ENCODE data around the gene LVRN. TPM values are rescaled to one million over a fixed set of nuclear protein-coding genes. Genes with fewer than 3 reads are reported as not detected.
"Not testable (repeated sequence)": the region's sequence is repeated elsewhere in the genome, so short reads cannot be mapped to it uniquely, and the experiment has no call there.

Gene LVRN, protein sequence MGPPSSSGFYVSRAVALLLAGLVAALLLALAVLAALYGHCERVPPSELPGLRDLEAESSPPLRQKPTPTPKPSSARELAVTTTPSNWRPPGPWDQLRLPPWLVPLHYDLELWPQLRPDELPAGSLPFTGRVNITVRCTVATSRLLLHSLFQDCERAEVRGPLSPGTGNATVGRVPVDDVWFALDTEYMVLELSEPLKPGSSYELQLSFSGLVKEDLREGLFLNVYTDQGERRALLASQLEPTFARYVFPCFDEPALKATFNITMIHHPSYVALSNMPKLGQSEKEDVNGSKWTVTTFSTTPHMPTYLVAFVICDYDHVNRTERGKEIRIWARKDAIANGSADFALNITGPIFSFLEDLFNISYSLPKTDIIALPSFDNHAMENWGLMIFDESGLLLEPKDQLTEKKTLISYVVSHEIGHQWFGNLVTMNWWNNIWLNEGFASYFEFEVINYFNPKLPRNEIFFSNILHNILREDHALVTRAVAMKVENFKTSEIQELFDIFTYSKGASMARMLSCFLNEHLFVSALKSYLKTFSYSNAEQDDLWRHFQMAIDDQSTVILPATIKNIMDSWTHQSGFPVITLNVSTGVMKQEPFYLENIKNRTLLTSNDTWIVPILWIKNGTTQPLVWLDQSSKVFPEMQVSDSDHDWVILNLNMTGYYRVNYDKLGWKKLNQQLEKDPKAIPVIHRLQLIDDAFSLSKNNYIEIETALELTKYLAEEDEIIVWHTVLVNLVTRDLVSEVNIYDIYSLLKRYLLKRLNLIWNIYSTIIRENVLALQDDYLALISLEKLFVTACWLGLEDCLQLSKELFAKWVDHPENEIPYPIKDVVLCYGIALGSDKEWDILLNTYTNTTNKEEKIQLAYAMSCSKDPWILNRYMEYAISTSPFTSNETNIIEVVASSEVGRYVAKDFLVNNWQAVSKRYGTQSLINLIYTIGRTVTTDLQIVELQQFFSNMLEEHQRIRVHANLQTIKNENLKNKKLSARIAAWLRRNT
- polyA plus RNA-seq, result not detected

DNA sequence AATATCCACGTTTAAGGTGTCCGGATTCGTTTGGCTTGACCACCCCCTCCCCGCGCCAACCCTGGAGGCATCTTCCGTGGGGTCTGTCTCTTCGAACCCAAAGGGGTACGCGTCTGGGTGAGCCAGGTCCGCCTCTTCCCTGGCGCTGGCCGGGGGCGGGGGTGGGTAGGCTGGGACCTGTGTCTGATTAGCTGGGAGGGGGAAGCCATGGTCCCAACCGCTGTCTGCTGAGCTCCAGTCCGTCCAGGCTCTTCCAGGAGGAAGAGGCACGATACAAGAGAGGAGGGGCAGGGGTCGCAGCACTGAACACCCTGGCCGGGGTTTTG is at the start of gene LVRN:
LVRN (plus strand) TSS at position 237 of the 326 bp plus-strand sequence. CDS start 143 bp downstream, outside the sequence.
- peaks cover 0 to 9% (median 4%) of the 10 kb centered on the region in 3 donors for H3K4me1 Mint-ChIP-seq
- H3K27ac Mint-ChIP-seq, result no peak within 1 kb of the TSS
- H3K27me3 Mint-ChIP-seq, result peaks cover 42% of the 10 kb centered on the region
- H3K9me3 Mint-ChIP-seq, result peaks cover 0 to 9% (median 3%) of the 10 kb centered on the region in 3 donors
- peak within 1 kb of the TSS; percentile 26 to 82 (median 56) for H3K4me3 Mint-ChIP-seq
- H3K36me3 Mint-ChIP-seq, result peaks cover 1% of the 10 kb centered on the region

DNA sequence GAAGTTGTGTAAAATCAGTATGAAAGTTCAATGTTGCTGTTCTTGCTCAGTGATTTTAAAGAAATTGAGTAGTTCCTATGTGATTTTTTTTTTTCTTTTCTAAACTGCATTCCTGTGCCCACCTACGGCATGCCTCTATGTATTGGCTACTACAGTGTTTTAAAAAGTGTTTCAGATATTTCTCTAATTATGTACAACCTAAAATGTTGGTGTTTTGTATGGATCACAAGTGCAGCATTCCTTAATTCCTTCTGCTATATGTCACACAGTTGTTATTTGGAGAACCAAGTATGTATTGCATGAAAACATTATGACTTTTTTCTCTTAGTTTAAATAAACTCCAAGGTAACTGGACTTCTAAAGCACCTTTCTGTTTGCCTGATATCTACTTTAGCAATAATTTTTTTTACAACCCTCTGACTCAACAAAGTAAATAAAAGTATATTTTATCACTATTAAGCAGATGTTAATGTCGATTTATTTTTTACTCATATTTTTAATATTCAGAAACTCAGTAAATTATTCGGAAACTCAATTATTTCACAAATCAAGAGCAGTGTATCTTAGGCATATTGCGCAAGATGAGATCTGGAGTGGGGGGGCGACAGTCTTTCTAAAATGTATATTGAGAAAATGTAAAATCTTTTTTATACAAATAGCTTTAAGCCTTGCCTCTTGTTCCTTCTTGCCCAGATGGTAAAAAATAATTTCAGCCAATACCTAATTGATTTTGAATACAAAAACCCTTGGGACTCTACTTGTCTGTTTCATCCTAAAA is 48.5 kb upstream of the LVRN start:
- H3K9me3 Mint-ChIP-seq, H3K27me3 Mint-ChIP-seq, H3K4me1 Mint-ChIP-seq, H3K27ac Mint-ChIP-seq, H3K4me3 Mint-ChIP-seq: not testable (repeated sequence)
- H3K36me3 Mint-ChIP-seq, result peaks cover 11% of the 10 kb centered on the region

DNA sequence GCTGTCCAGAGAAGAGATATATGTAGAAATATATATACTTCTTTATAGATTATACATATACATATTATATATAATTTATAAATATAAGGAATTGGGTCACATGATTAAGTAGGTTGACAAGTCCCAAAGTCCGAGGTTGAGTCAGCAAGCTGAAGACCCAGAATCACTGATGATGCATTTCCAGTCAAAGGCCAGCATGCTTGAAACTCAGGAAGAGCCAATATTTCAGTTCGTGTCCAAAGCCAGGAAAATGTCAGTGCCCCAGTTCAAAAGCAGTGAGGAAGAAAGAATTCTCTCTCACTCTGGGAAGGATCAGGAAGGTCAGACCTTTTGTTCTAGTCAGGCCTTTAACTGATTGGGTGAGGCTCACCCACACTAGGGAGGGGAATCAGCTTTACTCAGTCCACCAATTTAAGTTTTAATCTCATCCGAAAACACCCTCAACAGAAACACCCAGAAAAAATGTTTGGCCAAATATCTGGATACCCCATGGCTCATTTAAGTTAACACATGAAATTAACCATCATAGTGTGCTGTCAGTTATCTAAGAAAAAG is 42.0 kb upstream of the LVRN start:
- Mint-ChIP-seq H3K4me3 (no peak overlapping the region), H3K27ac (no peak overlapping the region), H3K4me1 (no peaks in the 10 kb centered on the region), H3K27me3 (no peaks in the 10 kb centered on the region), H3K36me3 (peaks cover 6% of the 10 kb centered on the region), H3K9me3 (peaks cover 0 to 2% (median 0%) of the 10 kb centered on the region in 3 donors)

DNA sequence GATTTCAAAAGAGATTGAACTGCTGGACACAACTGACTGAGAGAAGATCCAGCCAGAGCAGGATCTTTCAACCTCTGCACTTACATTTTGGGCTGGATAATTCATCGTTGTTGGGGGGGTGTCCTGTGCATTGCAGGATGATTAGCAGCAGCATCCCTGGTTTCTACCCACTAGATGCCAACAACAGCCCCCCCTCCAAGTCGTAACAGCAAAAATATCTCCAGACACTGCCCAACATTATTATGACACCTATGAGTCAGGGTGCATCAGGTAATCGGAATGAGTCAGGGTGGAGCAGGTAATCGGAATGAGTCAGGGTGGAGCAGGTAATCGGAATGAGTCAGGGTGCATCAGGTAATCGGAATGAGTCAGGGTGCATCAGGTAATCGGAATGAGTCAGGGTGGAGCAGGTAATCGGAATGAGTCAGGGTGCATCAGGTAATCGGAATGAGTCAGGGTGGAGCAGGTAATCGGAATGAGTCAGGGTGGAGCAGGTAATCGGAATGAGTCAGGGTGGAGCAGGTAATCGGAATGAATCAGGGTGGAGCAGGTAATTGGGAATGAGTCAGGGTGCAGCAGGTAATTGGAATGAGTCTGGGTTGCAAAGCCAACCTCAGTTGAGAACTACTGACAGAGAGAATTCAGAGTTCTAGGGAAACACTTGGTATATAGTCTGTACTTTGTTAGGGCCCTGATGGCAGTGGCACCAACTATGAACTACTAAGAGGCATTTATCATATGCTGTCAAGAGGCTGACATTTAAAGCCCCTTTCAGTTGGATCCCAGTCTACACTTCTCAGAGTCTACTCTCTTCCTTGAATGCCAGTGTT is 33.5 kb upstream of the LVRN start:
- H3K27me3 Mint-ChIP-seq, H3K9me3 Mint-ChIP-seq, H3K4me1 Mint-ChIP-seq, H3K27ac Mint-ChIP-seq, H3K4me3 Mint-ChIP-seq, H3K36me3 Mint-ChIP-seq: not testable (repeated sequence)

DNA sequence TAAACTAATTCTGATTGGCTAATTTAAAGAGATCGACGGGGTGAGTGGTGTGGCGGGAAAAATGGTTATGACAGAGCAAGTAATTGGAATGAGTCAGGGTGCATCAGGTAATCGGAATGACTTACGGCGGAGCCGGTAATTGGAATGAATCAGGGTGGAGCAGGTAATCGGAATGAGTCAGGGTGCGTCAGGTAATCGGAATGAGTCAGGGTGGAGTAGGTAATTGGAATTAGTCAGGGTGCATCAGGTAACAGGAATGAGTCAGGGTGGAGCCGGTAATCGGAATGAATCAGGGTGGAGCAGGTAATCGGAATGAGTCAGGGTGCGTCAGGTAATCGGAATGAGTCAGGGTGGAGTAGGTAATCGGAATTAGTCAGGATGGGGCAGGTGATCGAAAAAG is 32.1 kb upstream of the LVRN start:
- H3K27ac Mint-ChIP-seq, H3K27me3 Mint-ChIP-seq, H3K36me3 Mint-ChIP-seq, H3K9me3 Mint-ChIP-seq, H3K4me1 Mint-ChIP-seq, H3K4me3 Mint-ChIP-seq: not testable (repeated sequence)

DNA sequence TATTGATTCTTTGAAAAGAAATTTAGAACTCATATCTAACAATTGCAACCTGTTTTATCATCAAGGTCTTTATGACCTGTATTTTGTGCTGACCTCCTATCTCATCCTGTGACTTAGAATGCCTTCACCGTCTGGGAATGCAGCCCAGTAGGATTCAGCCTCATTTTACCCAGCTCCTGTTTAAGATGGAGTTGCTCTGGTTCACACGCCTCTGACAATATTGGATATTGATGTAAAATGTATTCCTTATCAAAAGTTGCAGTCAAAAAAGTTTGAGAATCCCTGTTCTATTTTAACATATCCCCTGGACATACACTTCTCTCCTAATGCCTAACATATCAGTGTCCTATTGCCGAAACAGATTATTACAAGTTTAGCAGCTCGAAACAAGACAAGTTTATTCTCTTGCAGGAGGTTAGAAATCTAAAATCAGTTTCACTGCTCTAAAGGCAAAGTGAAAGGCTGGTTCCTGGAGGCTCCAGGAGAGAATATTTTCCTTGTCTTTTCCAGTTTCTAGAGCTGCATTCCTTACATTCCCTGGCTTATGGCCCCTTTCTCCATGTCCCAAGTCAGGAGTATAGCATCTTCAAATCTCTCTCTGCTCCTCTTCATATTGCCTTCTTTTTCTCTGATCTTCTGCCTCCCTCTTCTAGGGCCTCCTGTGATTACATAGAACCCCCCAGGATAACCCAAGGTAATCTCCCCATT is 31.5 kb upstream of the LVRN start:
- Mint-ChIP-seq H3K9me3 (no peaks in the 10 kb centered on the region), H3K27me3 (no peaks in the 10 kb centered on the region), H3K27ac (no peak overlapping the region), H3K4me1 (no peaks in the 10 kb centered on the region), H3K36me3 (no peaks in the 10 kb centered on the region), H3K4me3 (no peak overlapping the region)

DNA sequence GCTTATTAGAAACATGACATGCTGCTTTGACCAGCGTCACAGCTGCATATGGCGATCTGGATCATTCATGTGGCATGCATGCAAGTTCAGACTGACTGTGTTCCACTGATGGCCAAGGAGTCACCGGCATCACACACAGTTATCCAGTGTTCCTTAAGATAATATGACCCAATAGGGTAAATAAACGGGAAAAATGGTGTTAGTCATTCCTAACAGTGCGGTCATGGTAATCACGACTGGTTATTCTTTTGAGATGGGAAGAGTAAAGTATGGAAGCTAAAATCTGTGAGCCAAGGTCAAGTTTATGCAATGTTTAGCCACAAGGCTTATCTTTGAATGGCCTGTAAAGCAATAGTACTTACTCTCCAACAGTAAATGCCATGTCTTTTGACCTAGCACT is 29.3 kb upstream of the LVRN start:
- no peaks in the 10 kb centered on the region for H3K36me3 Mint-ChIP-seq
- no peak overlapping the region for H3K4me3 Mint-ChIP-seq
- H3K4me1 Mint-ChIP-seq, result no peaks in the 10 kb centered on the region
- H3K27me3 Mint-ChIP-seq, result no peaks in the 10 kb centered on the region
- H3K9me3 Mint-ChIP-seq, result no peaks in the 10 kb centered on the region
- no peak overlapping the region for H3K27ac Mint-ChIP-seq

DNA sequence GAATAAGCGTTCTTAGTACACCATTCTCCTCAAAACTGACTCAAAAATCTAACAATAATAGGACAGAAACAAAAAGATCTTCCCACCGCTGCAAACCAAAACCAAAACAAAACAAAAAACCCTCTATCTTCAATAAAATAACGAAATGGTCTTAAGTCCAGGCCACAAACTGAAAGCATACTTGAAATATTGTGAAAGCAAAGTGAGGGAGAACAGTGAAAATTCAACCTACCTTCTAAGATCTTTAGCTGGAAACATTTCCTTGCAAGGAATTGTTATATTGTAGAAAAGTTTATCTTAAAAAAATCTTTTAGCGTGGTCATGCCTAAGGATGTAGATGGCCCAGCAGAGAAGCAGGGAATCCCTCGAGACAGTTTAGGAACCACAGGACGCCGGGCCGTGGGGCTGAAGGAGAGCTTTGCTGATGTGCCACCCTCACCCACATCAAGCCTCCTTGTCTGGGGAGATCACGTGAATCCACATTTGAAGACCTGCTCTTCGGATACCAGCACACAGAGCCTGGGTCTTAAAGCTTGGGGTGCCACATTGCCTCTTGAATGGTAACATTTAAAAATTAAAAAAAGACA is 27.8 kb upstream of the LVRN start:
- no peaks in the 10 kb centered on the region for H3K36me3 Mint-ChIP-seq
- H3K27me3 Mint-ChIP-seq, result no peaks in the 10 kb centered on the region
- no peaks in the 10 kb centered on the region for H3K4me1 Mint-ChIP-seq
- H3K4me3 Mint-ChIP-seq, result no peak overlapping the region
- no peak overlapping the region for H3K27ac Mint-ChIP-seq
- H3K9me3 Mint-ChIP-seq, result no peaks in the 10 kb centered on the region

DNA sequence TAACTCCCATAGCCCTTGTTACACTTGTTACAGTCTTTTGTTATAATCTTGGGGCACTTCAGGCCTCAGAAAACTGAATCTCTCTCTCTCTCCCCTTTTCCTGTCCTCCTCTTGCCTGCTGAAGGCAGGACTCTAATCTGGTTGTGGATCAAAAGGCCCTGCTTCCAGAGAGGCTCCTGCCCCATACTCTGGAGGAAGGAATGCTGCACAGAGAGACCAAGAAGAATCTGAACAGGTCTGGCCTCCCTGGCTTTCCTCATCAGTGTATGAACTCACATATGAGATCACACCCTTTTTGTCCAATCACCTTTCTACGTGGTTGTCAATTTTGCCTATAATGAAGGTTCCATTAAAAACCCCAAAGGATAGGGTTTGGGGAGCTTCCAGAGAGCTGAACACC is 26.2 kb upstream of the LVRN start:
- H3K4me3 Mint-ChIP-seq, result no peak overlapping the region
- no peak overlapping the region for H3K27ac Mint-ChIP-seq
- H3K9me3 Mint-ChIP-seq, result no peaks in the 10 kb centered on the region
- no peaks in the 10 kb centered on the region for H3K36me3 Mint-ChIP-seq
- H3K4me1 Mint-ChIP-seq, result no peaks in the 10 kb centered on the region
- H3K27me3 Mint-ChIP-seq, result no peaks in the 10 kb centered on the region

DNA sequence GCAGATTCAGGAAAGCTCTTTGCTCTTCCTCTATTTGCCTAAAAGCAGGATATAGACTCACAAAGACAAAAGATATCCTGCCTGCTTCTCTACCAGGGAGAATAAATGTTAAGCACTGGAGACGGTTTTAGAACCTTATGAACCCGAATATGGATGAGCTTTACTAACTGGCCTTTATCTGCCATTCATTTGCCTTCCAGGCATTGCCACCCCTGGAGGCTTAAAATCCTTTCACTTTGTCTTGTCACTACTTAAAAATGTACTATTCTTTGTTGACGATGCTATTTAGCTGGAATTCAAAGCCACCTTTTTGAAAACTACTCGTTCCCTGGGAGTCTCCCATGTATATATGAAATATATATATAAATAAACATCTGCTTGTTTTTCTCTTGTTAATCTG is 23.2 kb upstream of the LVRN start:
- peaks cover 0 to 2% (median 0%) of the 10 kb centered on the region in 3 donors for H3K4me1 Mint-ChIP-seq

DNA sequence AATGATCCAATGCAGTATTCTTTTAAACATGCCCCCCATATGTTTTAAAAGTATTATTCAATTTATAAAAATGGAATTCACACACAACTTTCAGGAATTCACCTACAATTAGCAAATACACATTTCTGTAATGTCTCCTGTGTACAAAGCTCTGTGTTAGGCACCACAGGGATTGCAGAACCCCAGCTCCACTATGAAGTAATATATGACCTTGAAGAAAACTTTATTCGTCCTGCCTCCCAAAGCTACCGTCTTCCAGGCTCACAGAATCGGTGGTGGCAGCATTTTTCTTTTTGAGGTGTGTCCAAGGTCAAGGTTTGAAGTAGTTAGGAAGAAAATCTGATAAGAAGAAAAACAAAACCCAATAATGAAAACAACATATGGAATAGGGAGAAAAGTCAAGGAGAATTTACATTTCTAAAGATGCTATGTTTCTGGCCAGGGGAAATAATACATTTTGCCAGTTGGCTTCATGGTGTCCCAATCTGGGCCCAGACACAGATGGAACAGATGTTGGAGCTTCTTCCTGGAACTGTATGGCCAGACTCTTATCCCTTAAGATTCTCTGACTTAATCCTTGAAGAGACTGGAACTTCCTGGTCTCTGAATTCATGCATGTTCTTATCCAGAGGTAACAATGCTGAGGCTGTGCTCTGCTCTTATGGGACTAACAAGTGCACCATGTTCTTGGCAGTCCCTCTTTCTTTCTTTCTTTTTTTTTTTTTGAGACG is 22.0 kb upstream of the LVRN start:
- Mint-ChIP-seq H3K27ac (no peak overlapping the region), H3K4me3 (no peak overlapping the region), H3K4me1 (peaks cover 0 to 2% (median 0%) of the 10 kb centered on the region in 3 donors), H3K27me3 (peaks cover 4% of the 10 kb centered on the region), H3K9me3 (peaks cover 0 to 3% (median 2%) of the 10 kb centered on the region in 3 donors), H3K36me3 (no peaks in the 10 kb centered on the region)

More for the DNA sequence above, 23.2 kb upstream of the LVRN start:
- Mint-ChIP-seq H3K9me3 (peaks cover 0 to 3% (median 2%) of the 10 kb centered on the region in 3 donors), H3K4me3 (no peak overlapping the region), H3K36me3 (no peaks in the 10 kb centered on the region), H3K27ac (no peak overlapping the region), H3K27me3 (peaks cover 4% of the 10 kb centered on the region)

DNA sequence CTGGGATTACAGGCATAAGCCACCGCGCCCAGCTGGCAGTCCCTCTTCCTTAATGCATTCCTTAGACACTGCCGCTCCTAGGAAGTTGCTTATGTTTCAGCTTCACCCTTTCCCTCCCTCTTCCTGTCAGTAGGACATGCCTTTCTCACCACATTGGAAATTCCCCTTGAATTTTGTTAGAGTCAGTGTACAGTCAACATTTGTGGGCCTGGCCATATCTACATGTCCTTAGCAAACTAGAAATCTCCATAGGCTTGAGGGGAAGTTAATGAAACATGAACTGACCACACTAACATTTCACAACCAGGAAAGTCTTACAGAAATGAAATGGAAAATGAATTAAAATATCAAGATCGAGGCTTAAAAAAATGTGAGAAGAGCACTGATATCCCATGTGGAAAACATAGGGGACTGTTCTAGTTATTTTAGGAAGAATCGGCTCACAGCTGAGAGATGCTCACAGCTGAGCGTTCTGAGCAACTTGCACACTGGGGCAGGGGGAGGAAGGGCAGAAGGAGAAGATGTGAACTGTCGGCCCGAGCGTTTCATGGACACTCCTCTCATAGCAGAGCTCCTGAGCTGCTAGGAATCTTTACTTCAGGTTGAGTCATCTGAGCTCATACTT is 21.1 kb upstream of the LVRN start:
- Mint-ChIP-seq H3K36me3 (no peaks in the 10 kb centered on the region), H3K4me3 (no peak overlapping the region), H3K27me3 (peaks cover 4% of the 10 kb centered on the region), H3K4me1 (peaks cover 0 to 2% (median 0%) of the 10 kb centered on the region in 3 donors), H3K9me3 (peaks cover 0 to 3% (median 2%) of the 10 kb centered on the region in 3 donors), H3K27ac (no peak overlapping the region)
